Endothelial cell of umbilical vein (primary cell): ENCODE data around the gene ACVR1C.

Experiments
- EZH2 ChIP-seq: IDR thresholded peaks from 2 replicates; pipeline ENCODE4 v1.6.1; 2012; ENCODE audit warnings: borderline replicate concordance, low read depth, mild to moderate bottlenecking, moderate library complexity, low read length, inconsistent platforms; ENCODE audit not compliant: severe bottlenecking
- POLR2A ChIP-seq: IDR thresholded peaks from 2 replicates; pipeline ENCODE4 v1.6.1; 2012; ENCODE audit warnings: low read depth, mild to moderate bottlenecking, control low read depth, low read length

GRCh38 chr2:157606534-157606933 lies 22.1 kb downstream of the ACVR1C start:
- TF ChIP-seq POLR2A = no peak
- no peak for TF ChIP-seq EZH2
